Peyer's patch (tissue), 4 donors: ENCODE results near the gene RPS15.

Experiments
- POLR2A ChIP-seq, 2 donors: fragments of 450-650 bp; IDR thresholded peaks; one replicate each; pipeline ENCODE4 v1.5.1; 2017; ENCODE audit warnings: antibody characterized with exemption in 2 of 2, mild to moderate bottlenecking in 2 of 2, moderate library complexity in 2 of 2
- TF ChIP-seq, protein P1 (sequence below), 6 experiments: fragments of 450-650 bp in 4 of 6; fragments of 200-600 bp in 2 of 6; sonication (generic) in 1 of 6; IDR thresholded peaks; one replicate each; pipeline ENCODE4 v1.5.1; 2017 to 2019; ENCODE audit warnings: antibody characterized with exemption in 6 of 6, mild to moderate bottlenecking in 3 of 6, moderate library complexity in 1 of 6

DNA sequence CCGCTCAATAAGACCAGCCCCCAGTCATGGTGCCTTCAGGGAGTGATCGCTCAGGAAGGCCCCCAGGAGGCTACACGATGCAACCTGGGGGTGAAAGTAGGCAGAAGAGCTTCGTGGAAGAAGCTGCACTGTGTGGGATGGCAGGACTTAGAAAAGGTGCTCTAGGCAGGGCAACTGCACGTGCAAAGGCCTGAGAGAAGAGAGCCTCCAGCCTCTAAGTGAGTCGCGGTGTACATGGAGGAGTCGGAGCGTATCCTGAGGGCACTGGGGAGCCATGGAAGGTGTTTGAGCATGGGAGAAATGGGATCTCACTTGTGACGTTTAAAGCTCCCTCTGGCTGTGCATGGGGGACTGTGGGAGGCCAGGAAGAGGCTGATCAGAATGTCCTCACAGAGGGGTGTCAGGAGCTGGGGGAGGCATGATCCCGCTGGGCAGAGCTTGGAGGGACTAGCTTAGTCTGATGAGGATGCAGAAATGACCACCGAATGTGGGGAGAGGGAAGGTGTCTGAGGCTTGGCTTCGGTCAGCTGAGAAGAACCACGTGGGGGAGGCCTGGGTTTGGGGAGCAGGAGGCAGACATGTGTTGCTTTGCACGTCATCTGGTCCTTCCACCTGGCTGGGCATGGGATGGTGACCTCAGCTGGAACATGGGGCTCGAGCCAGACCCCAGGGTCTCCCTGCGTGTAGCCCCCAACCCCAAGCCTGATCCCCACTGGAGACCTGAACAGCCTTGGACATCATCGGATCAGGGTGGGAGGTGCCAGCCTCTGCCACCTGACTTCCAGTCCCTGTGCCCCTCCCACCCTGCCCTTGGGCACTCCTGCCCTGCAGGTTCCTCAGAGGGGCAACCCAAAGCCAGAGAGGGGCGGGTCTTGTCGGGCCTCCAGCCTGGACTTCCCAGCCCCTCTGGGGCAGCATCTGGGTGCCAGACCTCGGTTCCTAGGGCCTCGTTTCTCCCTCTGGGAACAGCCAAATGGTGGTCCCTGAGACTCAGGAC lies 12.8 kb downstream of the RPS15 start:
- TF ChIP-seq POLR2A (IDR thresholded peaks at IDR 0.05) = no peak
- TF ChIP-seq, protein P1, sequence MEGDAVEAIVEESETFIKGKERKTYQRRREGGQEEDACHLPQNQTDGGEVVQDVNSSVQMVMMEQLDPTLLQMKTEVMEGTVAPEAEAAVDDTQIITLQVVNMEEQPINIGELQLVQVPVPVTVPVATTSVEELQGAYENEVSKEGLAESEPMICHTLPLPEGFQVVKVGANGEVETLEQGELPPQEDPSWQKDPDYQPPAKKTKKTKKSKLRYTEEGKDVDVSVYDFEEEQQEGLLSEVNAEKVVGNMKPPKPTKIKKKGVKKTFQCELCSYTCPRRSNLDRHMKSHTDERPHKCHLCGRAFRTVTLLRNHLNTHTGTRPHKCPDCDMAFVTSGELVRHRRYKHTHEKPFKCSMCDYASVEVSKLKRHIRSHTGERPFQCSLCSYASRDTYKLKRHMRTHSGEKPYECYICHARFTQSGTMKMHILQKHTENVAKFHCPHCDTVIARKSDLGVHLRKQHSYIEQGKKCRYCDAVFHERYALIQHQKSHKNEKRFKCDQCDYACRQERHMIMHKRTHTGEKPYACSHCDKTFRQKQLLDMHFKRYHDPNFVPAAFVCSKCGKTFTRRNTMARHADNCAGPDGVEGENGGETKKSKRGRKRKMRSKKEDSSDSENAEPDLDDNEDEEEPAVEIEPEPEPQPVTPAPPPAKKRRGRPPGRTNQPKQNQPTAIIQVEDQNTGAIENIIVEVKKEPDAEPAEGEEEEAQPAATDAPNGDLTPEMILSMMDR (IDR thresholded peaks at IDR 0.05) = no peak
